GM21576 (cell line): ENCODE data around the gene IL1RN.
A peak's percentile ranks its signal among the peaks of the same experiment; 100 is the strongest.

Source experiments
- ATAC-seq: cut with Tn5 transposase; IDR thresholded peaks from one replicate; pipeline ENCODE4 v1.9.1; 2021; ENCODE audit warnings: mild to moderate bottlenecking, moderate library complexity; ENCODE audit not compliant: unreplicated experiment

Gene IL1RN

GRCh38 chr2:113103277-113103676, 24.1 kb upstream of the IL1RN start:
- no peak for ATAC-seq

- no peak for ATAC-seq
Measured at GRCh38 chr2:113104054-113104611, 23.3 kb upstream of the IL1RN start.

- ATAC-seq, result no peak
Measured at GRCh38 chr2:113105047-113105785, 22.2 kb upstream of the IL1RN start.

- ATAC-seq, result no peak
Measured at GRCh38 chr2:113111121-113111520, 16.3 kb upstream of the IL1RN start.

- ATAC-seq, result no peak
Measured at GRCh38 chr2:113111823-113112287, 15.5 kb upstream of the IL1RN start.

GRCh38 chr2:113112441-113112840, 15.0 kb upstream of the IL1RN start:
- ATAC-seq, result no peak

- no peak for ATAC-seq
Measured at GRCh38 chr2:113112871-113113270, 14.5 kb upstream of the IL1RN start.

- no peak for ATAC-seq
Measured at GRCh38 chr2:113113807-113114206, 13.6 kb upstream of the IL1RN start.

GRCh38 chr2:113114224-113114945, 13.0 kb upstream of the IL1RN start:
- no peak for ATAC-seq

GRCh38 chr2:113114996-113115395, 12.4 kb upstream of the IL1RN start:
- ATAC-seq, result no peak

- ATAC-seq, result peak; percentile 60
Measured at GRCh38 chr2:113116100-113116958, 11.1 kb upstream of the IL1RN start.

- no peak for ATAC-seq
Measured at GRCh38 chr2:113117541-113118262, 9.7 kb upstream of the IL1RN start.

GRCh38 chr2:113118263-113118657, 9.1 kb upstream of the IL1RN start:
- ATAC-seq, result no peak

- no peak for ATAC-seq
Measured at GRCh38 chr2:113119111-113119510, 8.3 kb upstream of the IL1RN start.

- no peak for ATAC-seq
Measured at GRCh38 chr2:113120861-113121260, 6.5 kb upstream of the IL1RN start.

GRCh38 chr2:113122364-113122763, 5.0 kb upstream of the IL1RN start:
- ATAC-seq, result no peak

- ATAC-seq, result no peak
Measured at GRCh38 chr2:113123726-113124125, 3.7 kb upstream of the IL1RN start.

GRCh38 chr2:113124181-113124961, 3.0 kb upstream of the IL1RN start:
- ATAC-seq, result peak; percentile 51

GRCh38 chr2:113124984-113125855, 2.2 kb upstream of the IL1RN start:
- no peak for ATAC-seq
